Subcutaneous abdominal adipose tissue (tissue), 5 donors: Measurements from ENCODE around the gene PLAU.

Experiments used
- H3K27ac ChIP-seq: one replicate; pipeline ENCODE4 v1.7.0; 2013; ENCODE audit warnings: low read depth, mild to moderate bottlenecking, inconsistent platforms, low read length, moderate library complexity
- H3K27me3 ChIP-seq, 5 donors: one replicate each; pipeline ENCODE4 v1.7.0; 2013; ENCODE audit warnings: low read length in 5 of 5, inconsistent platforms in 1 of 5; ENCODE audit not compliant: control insufficient read depth in 5 of 5, insufficient read depth in 4 of 5
- H3K36me3 ChIP-seq, 5 donors: one replicate each; pipeline ENCODE4 v1.7.0; 2013; ENCODE audit warnings: low read length in 5 of 5; ENCODE audit not compliant: control insufficient read depth in 5 of 5, insufficient read depth in 5 of 5
- H3K4me1 ChIP-seq, 5 donors: one replicate each; pipeline ENCODE4 v1.7.0; 2013; ENCODE audit warnings: low read length in 5 of 5, mild to moderate bottlenecking in 3 of 5, moderate library complexity in 1 of 5; ENCODE audit not compliant: control insufficient read depth in 5 of 5, insufficient read depth in 5 of 5
- H3K4me3 ChIP-seq, 5 donors: one replicate each; pipeline ENCODE4 v1.7.0; 2013; ENCODE audit warnings: low read length in 5 of 5, low read depth in 1 of 5
- H3K9ac ChIP-seq, 5 donors: one replicate each; pipeline ENCODE4 v1.7.0; 2013; ENCODE audit warnings: low read length in 5 of 5, mild to moderate bottlenecking in 4 of 5, moderate library complexity in 3 of 5
- H3K9me3 ChIP-seq, 5 donors: one replicate each; pipeline ENCODE4 v1.7.0; 2013; ENCODE audit warnings: low read length in 5 of 5; ENCODE audit not compliant: control insufficient read depth in 5 of 5
- donor health status: healthy.
- donor health status: healthy.
- donor health status: healthy.
- donor health status: healthy.
- donor health status: healthy.

Gene PLAU

GRCh38 chr10:73867871-73868631 lies 42.9 kb upstream of the PLAU start:
- peak overlapping the region in 2 of 5 donors; percentile 1 to 33 for H3K9ac ChIP-seq
- H3K9me3 ChIP-seq, result no peaks in the 10 kb centered on the region
- no peaks in the 10 kb centered on the region for H3K27me3 ChIP-seq
- no peak overlapping the region for H3K4me3 ChIP-seq
- no peak overlapping the region for H3K27ac ChIP-seq
- peaks cover 16 to 58% (median 51%) of the 10 kb centered on the region in 5 donors for H3K4me1 ChIP-seq
- peaks cover 0 to 47% (median 25%) of the 10 kb centered on the region in 5 donors for H3K36me3 ChIP-seq

GRCh38 chr10:73868655-73869195 lies 42.2 kb upstream of the PLAU start:
- H3K9me3 ChIP-seq, result no peaks in the 10 kb centered on the region
- H3K27ac ChIP-seq, result no peak overlapping the region
- no peak overlapping the region for H3K9ac ChIP-seq
- no peaks in the 10 kb centered on the region for H3K27me3 ChIP-seq
- peaks cover 0 to 41% (median 25%) of the 10 kb centered on the region in 5 donors for H3K36me3 ChIP-seq
- H3K4me1 ChIP-seq, result peaks cover 16 to 61% (median 55%) of the 10 kb centered on the region in 5 donors
- no peak overlapping the region for H3K4me3 ChIP-seq

- H3K9ac ChIP-seq, result peak overlapping the region in 1 of 5 donors; percentile 26
- peaks cover 13 to 58% (median 45%) of the 10 kb centered on the region in 5 donors for H3K4me1 ChIP-seq
- H3K27ac ChIP-seq, result no peak overlapping the region
- no peaks in the 10 kb centered on the region for H3K27me3 ChIP-seq
- H3K9me3 ChIP-seq, result no peaks in the 10 kb centered on the region
- H3K4me3 ChIP-seq, result no peak overlapping the region
- peaks cover 0 to 36% (median 23%) of the 10 kb centered on the region in 5 donors for H3K36me3 ChIP-seq
Measured at GRCh38 chr10:73871295-73872189, 39.4 kb upstream of the PLAU start.

GRCh38 chr10:73872190-73872710 lies 38.7 kb upstream of the PLAU start:
- Histone ChIP-seq H3K9ac (peak overlapping the region in 1 of 5 donors; percentile 26), H3K4me3 (no peak overlapping the region), H3K9me3 (no peaks in the 10 kb centered on the region), H3K36me3 (peaks cover 0 to 36% (median 19%) of the 10 kb centered on the region in 5 donors), H3K4me1 (peaks cover 10 to 51% (median 38%) of the 10 kb centered on the region in 5 donors), H3K27ac (no peak overlapping the region), H3K27me3 (no peaks in the 10 kb centered on the region)

- Histone ChIP-seq H3K36me3 (peaks cover 0 to 29% (median 15%) of the 10 kb centered on the region in 5 donors), H3K4me3 (peak overlapping the region; percentile 35 to 78 (median 50)), H3K27ac (no peak overlapping the region), H3K9me3 (no peaks in the 10 kb centered on the region), H3K9ac (peak overlapping the region in 2 of 5 donors; percentile 2 to 51), H3K27me3 (no peaks in the 10 kb centered on the region), H3K4me1 (peaks cover 7 to 41% (median 30%) of the 10 kb centered on the region in 5 donors)
Measured at GRCh38 chr10:73873142-73873837, 37.6 kb upstream of the PLAU start.

GRCh38 chr10:73873838-73874215 lies 37.1 kb upstream of the PLAU start:
- peaks cover 0 to 24% (median 15%) of the 10 kb centered on the region in 5 donors for H3K36me3 ChIP-seq
- H3K4me1 ChIP-seq, result peaks cover 6 to 38% (median 28%) of the 10 kb centered on the region in 5 donors
- H3K9ac ChIP-seq, result no peak overlapping the region
- no peaks in the 10 kb centered on the region for H3K27me3 ChIP-seq
- H3K9me3 ChIP-seq, result no peaks in the 10 kb centered on the region
- peak overlapping the region in 4 of 5 donors; percentile 66 to 81 (median 74) for H3K4me3 ChIP-seq
- H3K27ac ChIP-seq, result no peak overlapping the region

- Histone ChIP-seq H3K4me1 (peaks cover 6 to 40% (median 28%) of the 10 kb centered on the region in 5 donors), H3K9ac (peak within 1 kb of the TSS in 3 of 5 donors; percentile 52 to 59 (median 58))
Measured at GRCh38 chr10:73874267-73875138, 36.4 kb upstream of the PLAU start, which contains the start of gene CAMK2G. CAMK2G (minus strand) TSS chr10:73874555; CDS start chr10:73874461, 94 bp downstream.

GRCh38 chr10:73875139-73875475 lies 35.8 kb upstream of the PLAU start:
- H3K4me3 ChIP-seq, result peak overlapping the region; percentile 31 to 78 (median 74)
- H3K4me1 ChIP-seq, result peaks cover 6 to 45% (median 31%) of the 10 kb centered on the region in 5 donors
- peaks cover 0 to 17% (median 11%) of the 10 kb centered on the region in 5 donors for H3K36me3 ChIP-seq
- H3K9me3 ChIP-seq, result no peaks in the 10 kb centered on the region
- no peaks in the 10 kb centered on the region for H3K27me3 ChIP-seq
- peak overlapping the region; percentile 62 for H3K27ac ChIP-seq
- H3K9ac ChIP-seq, result peak overlapping the region in 1 of 5 donors; percentile 58

More at GRCh38 chr10:73874267-73875138, 36.4 kb upstream of the PLAU start, which contains the start of gene CAMK2G:
- Histone ChIP-seq H3K4me3 (peak within 1 kb of the TSS; percentile 50 to 81 (median 74)), H3K27ac (peak within 1 kb of the TSS; percentile 62), H3K36me3 (peaks cover 0 to 19% (median 15%) of the 10 kb centered on the region in 5 donors), H3K9me3 (no peaks in the 10 kb centered on the region), H3K27me3 (no peaks in the 10 kb centered on the region)
